HepG2 (cell line): ENCODE data around the gene LLGL2. TPM values are rescaled to one million over a fixed set of nuclear protein-coding genes. Genes with fewer than 3 reads are reported as not detected.

Experiments
- AHR ChIP-seq: IDR thresholded peaks from 2 replicates; pipeline ENCODE4 v1.6.1; 2018; ENCODE audit warnings: missing genetic modification reagents, missing compliant biosample characterization
- ELF1 ChIP-seq: sonication (generic); formaldehyde crosslinking; IDR thresholded peaks from 2 replicates; pipeline ENCODE4 v1.4.0; 2020; ENCODE audit warnings: missing genetic modification reagents
- GPN1 ChIP-seq: sonication (generic); formaldehyde crosslinking; IDR thresholded peaks from 2 replicates; pipeline ENCODE4 v1.5.1; 2020; ENCODE audit warnings: missing genetic modification reagents, borderline replicate concordance
- HNF4A ChIP-seq: sonication (generic); formaldehyde crosslinking; IDR thresholded peaks from 2 replicates; pipeline ENCODE4 v1.4.0; 2020; ENCODE audit warnings: missing genetic modification reagents
- KAT2B ChIP-seq: fragments of 150-350 bp; IDR thresholded peaks from 2 replicates; pipeline ENCODE4 v1.6.1; 2014; ENCODE audit warnings: low read depth, low read length, borderline replicate concordance
- KAT7 ChIP-seq: IDR thresholded peaks from 2 replicates; pipeline ENCODE4 v1.6.1; 2018; ENCODE audit warnings: borderline replicate concordance, missing compliant biosample characterization
- NR2F2 ChIP-seq: IDR thresholded peaks from 2 replicates; pipeline ENCODE4 v1.6.1; 2012; ENCODE audit warnings: low read depth, inconsistent platforms, borderline replicate concordance
- PRMT3 ChIP-seq: sonication (generic); formaldehyde crosslinking; IDR thresholded peaks from 2 replicates; pipeline ENCODE4 v1.8.1; 2022; ENCODE audit warnings: low read depth, mild to moderate bottlenecking, moderate library complexity, missing genetic modification reagents, borderline replicate concordance
- RARA ChIP-seq: IDR thresholded peaks from 2 replicates; pipeline ENCODE4 v1.6.1; 2016; ENCODE audit warnings: missing genetic modification reagents, missing compliant biosample characterization
- RBM22 ChIP-seq: fragments of 200-400 bp; formaldehyde crosslinking; optimal IDR thresholded peaks from 2 replicates; pipeline ENCODE3; 2017; ENCODE audit warnings: mild to moderate bottlenecking, low read length, moderate library complexity
- SIX4 ChIP-seq: sonication (generic); formaldehyde crosslinking; IDR thresholded peaks from 2 replicates; pipeline ENCODE4 v1.4.0; 2020; ENCODE audit warnings: missing genetic modification reagents
- ZBTB10 ChIP-seq: sonication (generic); formaldehyde crosslinking; IDR thresholded peaks from 2 replicates; pipeline ENCODE4 v1.4.0; 2020; ENCODE audit warnings: missing genetic modification reagents, borderline replicate concordance
- ZFP36L1 ChIP-seq: sonication (generic); formaldehyde crosslinking; IDR thresholded peaks from 2 replicates; pipeline ENCODE4 v1.8.0; 2022; ENCODE audit warnings: mild to moderate bottlenecking, missing genetic modification reagents, moderate library complexity
- ZNF232 ChIP-seq: sonication (generic); formaldehyde crosslinking; IDR thresholded peaks from 2 replicates; pipeline ENCODE4 v1.4.0; 2020; ENCODE audit warnings: missing genetic modification reagents, borderline replicate concordance
- ZNF446 ChIP-seq: sonication (generic); formaldehyde crosslinking; IDR thresholded peaks from 2 replicates; pipeline ENCODE4 v1.5.0; 2020; ENCODE audit warnings: mild to moderate bottlenecking, missing genetic modification reagents
- ZNF451 ChIP-seq: sonication (generic); formaldehyde crosslinking; IDR thresholded peaks from 2 replicates; pipeline ENCODE4 v1.5.0; 2020; ENCODE audit warnings: mild to moderate bottlenecking, missing genetic modification reagents
- ZNF484 ChIP-seq: sonication (generic); formaldehyde crosslinking; IDR thresholded peaks from 2 replicates; pipeline ENCODE4 v1.5.1; 2020; ENCODE audit warnings: mild to moderate bottlenecking, low read depth, missing genetic modification reagents, borderline replicate concordance
- ZNF562 ChIP-seq: sonication (generic); formaldehyde crosslinking; IDR thresholded peaks from 2 replicates; pipeline ENCODE4 v1.8.0; 2022; ENCODE audit warnings: missing genetic modification reagents, borderline replicate concordance
- ZNF646 ChIP-seq: sonication (generic); formaldehyde crosslinking; IDR thresholded peaks from 2 replicates; pipeline ENCODE4 v1.9.0; 2021; ENCODE audit warnings: mild to moderate bottlenecking, missing genetic modification reagents
- ZNF720 ChIP-seq: sonication (generic); formaldehyde crosslinking; IDR thresholded peaks from 2 replicates; pipeline ENCODE4 v1.4.0; 2020; ENCODE audit warnings: missing genetic modification reagents
- ZNF773 ChIP-seq: sonication (generic); formaldehyde crosslinking; IDR thresholded peaks from 2 replicates; pipeline ENCODE4 v1.4.0; 2020; ENCODE audit warnings: missing genetic modification reagents, borderline replicate concordance
- polyA plus RNA-seq, 8 experiments: library from polyadenylated mRNA; depleted of rRNA in 3 of 8; stranded (reverse) in 7 of 8; unstranded in 1 of 8; fragments of >200 nt; fragmentation: Illumina TruSeq in 4 of 8; extraction: Trizol in 4 of 8; gene quantifications; 2 replicates each; pipeline versions ENCODE4 v1.2.1 to v1.2.3, GENCODE V29; 2011 to 2016; ENCODE audit warnings: low read depth in 4 of 8, missing spikeins in 1 of 8, mixed read lengths in 1 of 8; ENCODE audit not compliant: insufficient read depth in 1 of 8
- total RNA-seq, 5 experiments: library from RNA; depleted of rRNA; stranded (reverse); fragments of >200 nt; fragmentation: Illumina TruSeq; extraction: Trizol; gene quantifications; 2 replicates each; pipeline ENCODE4 v1.2.3, GENCODE V29; 2016; ENCODE audit warnings: low read depth in 1 of 5

Gene LLGL2
- total and polyA plus RNA-seq, 2 of the 13 experiments (the other 11 are each of a cell fraction or from before 2014, with no cell fraction given) = 83.0 to 86.7 TPM

- TF ChIP-seq SIX4 (CRISPR knock-in tag) (no peak), RBM22 (no peak), ZNF773 (0 out of 2 replicates have a peak, but pooled peaks have one; percentile 85), ZNF484 (no peak), ZNF451 (no peak; the same call in 1 of the 2 replicates), KAT7 (CRISPR knock-in tag) (no peak), RARA (no peak), HNF4A (CRISPR knock-in tag) (peak; percentile 70), ZNF562 (CRISPR knock-in tag) (no peak), ZFP36L1 (CRISPR knock-in tag) (no peak), ZNF446 (CRISPR knock-in tag) (no peak), NR2F2 (no peak), AHR (no peak), ELF1 (CRISPR knock-in tag) (no peak), ZNF646 (CRISPR knock-in tag) (no peak), GPN1 (no peak), ZNF720 (no peak), ZBTB10 (CRISPR knock-in tag) (peak; percentile 46; the same call in 1 of the 2 replicates), ZNF232 (peak; percentile 37; the same call in 1 of the 2 replicates), KAT2B (no peak), PRMT3 (CRISPR knock-in tag) (no peak)
These were observed 483 bp downstream of the LLGL2 start (continued) for GRCh38 chr17:75525806-75526554.
